Tibial artery (tissue), 4 donors: ENCODE measurements around the gene CACNA1C.
A peak's percentile ranks its signal among the peaks of the same experiment; 100 is the strongest.

Experiments
- DNase-seq, 2 donors: peaks; one replicate each; pipeline ENCODE4 v3.0.0-alpha.2; 2019
- H3K27ac ChIP-seq, 2 donors: fragments of 200-600 bp; sonication (generic) in 1 of 2; 1 replicate in 1 of 2; 2 replicates in 1 of 2; pipeline ENCODE4 v1.5.1; 2018 to 2019; ENCODE audit warnings: mild to moderate bottlenecking in 1 of 2
- H3K27me3 ChIP-seq, 2 donors: fragments of 200-600 bp; sonication (generic) in 1 of 2; one replicate each; pipeline versions ENCODE4 v1.5.1 to v1.6.0; 2016 to 2019
- H3K36me3 ChIP-seq, 3 donors: fragments of 200-600 bp; sonication (generic) in 2 of 3; one replicate each; pipeline ENCODE4 v1.5.1; 2016 to 2019; ENCODE audit warnings: mild to moderate bottlenecking in 2 of 3
- H3K4me1 ChIP-seq, 4 donors: fragments of 200-600 bp; sonication (generic) in 2 of 4; 1 replicate in 3 of 4; 2 replicates in 1 of 4; pipeline ENCODE4 v1.5.1; 2016 to 2019
- H3K4me3 ChIP-seq, 2 donors: fragments of 200-600 bp; sonication (generic) in 1 of 2; 1 replicate in 1 of 2; 2 replicates in 1 of 2; pipeline ENCODE4 v1.5.1; 2018 to 2019; ENCODE audit warnings: mild to moderate bottlenecking in 2 of 2
- H3K9me3 ChIP-seq, 3 donors: fragments of 200-600 bp; sonication (generic) in 1 of 3; one replicate each; pipeline ENCODE4 v1.5.1; 2016 to 2019
- CTCF ChIP-seq, 2 experiments: fragments of 200-600 bp in 1 of 2; fragments of 450-650 bp in 1 of 2; IDR thresholded peaks; one replicate each; pipeline ENCODE4 v1.5.1; 2017 to 2019; ENCODE audit warnings: antibody characterized with exemption in 2 of 2, mild to moderate bottlenecking in 1 of 2, moderate library complexity in 1 of 2
- intact Hi-C: fragments of 100-400 bp; cut with DNase I; formaldehyde crosslinking; loops from one replicate; pipeline ENCODE4 v1.15.0; 2023; ENCODE audit warnings: low total_unique reads

The CACNA1C gene

GRCh38 chr12:2666411-2666810, 613.6 kb downstream of the CACNA1C start:
- Histone ChIP-seq H3K4me3 (no peak overlapping the region), H3K9me3 (no peaks in the 10 kb centered on the region), H3K4me1 (no peaks in the 10 kb centered on the region), H3K36me3 (peaks cover 65 to 87% (median 67%) of the 10 kb centered on the region in 3 donors), H3K27ac (no peak overlapping the region), H3K27me3 (no peaks in the 10 kb centered on the region)
- TF ChIP-seq CTCF (IDR thresholded peaks at IDR 0.05), result no peak
- DNase-seq, result peak in 1 of 2 donors; percentile 34
- intact Hi-C loops, result no loop called here

- H3K36me3 ChIP-seq, result peaks cover 69 to 91% (median 71%) of the 10 kb centered on the region in 3 donors
- H3K27me3 ChIP-seq, result no peaks in the 10 kb centered on the region
- TF ChIP-seq CTCF (IDR thresholded peaks at IDR 0.05), result no peak
- H3K9me3 ChIP-seq, result no peaks in the 10 kb centered on the region
- no peak overlapping the region for H3K4me3 ChIP-seq
- no peak overlapping the region for H3K27ac ChIP-seq
- DNase-seq, result no peak
- intact Hi-C loops, result no loop called here
- H3K4me1 ChIP-seq, result no peaks in the 10 kb centered on the region
Measured at GRCh38 chr12:2666846-2667245, 614.1 kb downstream of the CACNA1C start.

- Histone ChIP-seq H3K9me3 (no peaks in the 10 kb centered on the region), H3K27me3 (no peaks in the 10 kb centered on the region), H3K4me1 (no peaks in the 10 kb centered on the region), H3K27ac (no peak overlapping the region), H3K36me3 (peaks cover 66 to 92% (median 79%) of the 10 kb centered on the region in 3 donors), H3K4me3 (no peak overlapping the region)
- no peak for TF ChIP-seq CTCF (IDR thresholded peaks at IDR 0.05)
- DNase-seq, result peak in 1 of 2 donors; percentile 47
- intact Hi-C loops, result no loop called here
Measured at GRCh38 chr12:2667716-2668440, 615.1 kb downstream of the CACNA1C start.

- Histone ChIP-seq H3K27ac (no peak overlapping the region), H3K4me3 (no peak overlapping the region), H3K9me3 (no peaks in the 10 kb centered on the region), H3K36me3 (peaks cover 66 to 95% (median 89%) of the 10 kb centered on the region in 3 donors), H3K27me3 (no peaks in the 10 kb centered on the region), H3K4me1 (no peaks in the 10 kb centered on the region)
- TF ChIP-seq CTCF (IDR thresholded peaks at IDR 0.05), result no peak
- DNase-seq, result peak in 1 of 2 donors; percentile 43
- intact Hi-C loops, result no loop called here
Measured at GRCh38 chr12:2668816-2669215, 616.0 kb downstream of the CACNA1C start.

GRCh38 chr12:2669560-2669959, 616.8 kb downstream of the CACNA1C start:
- H3K27ac ChIP-seq, result no peak overlapping the region
- intact Hi-C loops, result no loop called here
- TF ChIP-seq CTCF (IDR thresholded peaks at IDR 0.05), result no peak
- no peak overlapping the region for H3K4me3 ChIP-seq
- no peaks in the 10 kb centered on the region for H3K9me3 ChIP-seq
- peaks cover 64 to 96% (median 95%) of the 10 kb centered on the region in 3 donors for H3K36me3 ChIP-seq
- no peaks in the 10 kb centered on the region for H3K27me3 ChIP-seq
- DNase-seq, result no peak
- H3K4me1 ChIP-seq, result no peaks in the 10 kb centered on the region
